Measurements from ENCODE around the gene KLHDC7A. TPM values are rescaled to one million over a fixed set of nuclear protein-coding genes. Genes with fewer than 3 reads are reported as not detected.

The KLHDC7A gene
- total and polyA plus RNA-seq, 2 of the 4 experiments (the other 2 are of a cell fraction) = not detected

DNA sequence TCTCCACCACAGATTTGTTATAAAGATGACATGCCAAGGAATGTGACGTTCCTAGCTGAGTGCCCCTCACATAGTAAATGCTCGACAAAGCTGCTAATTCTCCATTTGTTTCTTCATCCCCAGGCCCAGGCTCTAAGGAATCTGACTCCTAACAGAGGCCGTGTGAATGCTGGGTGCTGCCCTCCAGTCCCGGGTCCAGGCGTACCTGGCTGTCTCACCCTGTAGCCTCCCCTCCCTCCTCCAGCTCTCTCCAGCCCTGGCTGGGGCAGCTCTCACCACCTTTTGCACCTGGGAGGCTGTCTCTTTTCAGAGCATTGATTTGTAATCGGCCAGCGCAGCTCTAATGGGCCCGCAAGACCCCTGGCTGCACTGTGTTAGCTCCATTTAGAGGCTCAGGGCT, 11.2 kb upstream of the KLHDC7A start:
- Histone ChIP-seq H3K23ac (ENCODE audit: low read depth, low read length) (no peak overlapping the region), H2AK9ac (replicated peaks; ENCODE audit: low read depth, low read length, poor library complexity) (no peak overlapping the region), H3K9me1 (ENCODE audit: insufficient read depth, low read length) (no peaks in the 10 kb centered on the region), H2AFZ (replicated peaks; ENCODE audit: low read length, poor library complexity) (no peak overlapping the region), H3K14ac (replicated peaks; ENCODE audit: low read depth, low read length) (no peak overlapping the region), H2BK5ac (ENCODE audit: low read depth, low read length, poor library complexity, severe bottlenecking) (no peak overlapping the region), H2BK120ac (ENCODE audit: low read depth, low read length) (no peak overlapping the region), H3K9ac (ENCODE audit: low read depth, low read length) (no peak overlapping the region), H2BK20ac (ENCODE audit: low read depth, low read length) (no peak overlapping the region), H4K8ac (ENCODE audit: low read depth in 2 of 2, low read length in 2 of 2) (no peak overlapping the region), H3K4me3 (ENCODE audit: insufficient read depth, low read depth, low read length) (no peak overlapping the region), H3K9me3 (ENCODE audit: control insufficient read depth, insufficient read depth, low read length) (peaks cover 24% of the 10 kb centered on the region), H3K27ac (ENCODE audit: insufficient read depth, low read length) (no peak overlapping the region), H3K27me3 (ENCODE audit: control insufficient read depth, insufficient read depth, low read length) (no peaks in the 10 kb centered on the region), H3K4ac (ENCODE audit: low read depth, low read length) (no peak overlapping the region), H3K79me1 (ENCODE audit: low read depth in 1 of 2, low read length in 2 of 2) (no peaks in the 10 kb centered on the region), H4K91ac (ENCODE audit: insufficient read depth, low read depth, low read length) (no peak overlapping the region), H3K36me3 (ENCODE audit: control insufficient read depth, insufficient read depth, low read length) (no peaks in the 10 kb centered on the region), H3K18ac (ENCODE audit: low read depth, low read length) (no peak overlapping the region), H4K5ac (ENCODE audit: low read depth, low read length) (no peak overlapping the region), H2BK15ac (ENCODE audit: low read depth, low read length) (no peak overlapping the region), H4K20me1 (ENCODE audit: insufficient read depth, low read length) (no peaks in the 10 kb centered on the region), H2AK5ac (ENCODE audit: low read depth, low read length) (no peak overlapping the region), H3K4me1 (ENCODE audit: control insufficient read depth, insufficient read depth, low read length) (no peaks in the 10 kb centered on the region), H3K56ac (ENCODE audit: extremely low read depth, insufficient read depth, low read length) (no peak overlapping the region), H3K4me2 (ENCODE audit: low read depth, low read length) (no peak overlapping the region)
- POLR2A ChIA-PET (ENCODE audit: unreplicated experiment) = no interaction called here
- 29% methylated on average over 4 of the region's 8 CpGs; no CpG with 5 or more reads in 1 of the 2 experiments for WGBS, 2 experiments (ENCODE audit: extremely low coverage in 2 of 2, insufficient read length in 1 of 2)
- no peak for DNase-seq
- no TSS peak for BruUV-seq (replicated peaks)
- ATAC-seq (ENCODE audit: low read depth) = no peak
- dilution Hi-C loops (cut with HindIII; ENCODE audit: low sequenced_read_pairs, unreplicated experiment) (no loop called here), intact Hi-C loops (cut with micrococcal nuclease) (no loop called here), in situ Hi-C loops (cut with MboI; ENCODE audit: low sequenced_read_pairs) (no loop called here)
- CTCF ChIA-PET = no interaction called here
- TF ChIP-seq CHD1 (IDR thresholded peaks at IDR 0.05; ENCODE audit: low read depth, low read length) (no peak), SMC3 (IDR thresholded peaks at IDR 0.05; ENCODE audit: low read depth, low read length) (no peak), RCOR1 (IDR thresholded peaks at IDR 0.05; ENCODE audit: insufficient replicate concordance, low read length) (no peak), BHLHE40 (IDR thresholded peaks at IDR 0.05; ENCODE audit: low read depth, low read length) (no peak), MAFK (IDR thresholded peaks at IDR 0.05; ENCODE audit: low read depth, low read length) (no peak), FOS (IDR thresholded peaks at IDR 0.05; ENCODE audit: low read depth, low read length) (no peak), CEBPB (IDR thresholded peaks at IDR 0.05; ENCODE audit: low read depth, low read length) (no peak), RAD21 (IDR thresholded peaks at IDR 0.05; ENCODE audit: low read length) (no peak), MAZ (IDR thresholded peaks at IDR 0.05; ENCODE audit: borderline replicate concordance, low read depth, low read length) (no peak)
- TF ChIP-seq, protein P1, sequence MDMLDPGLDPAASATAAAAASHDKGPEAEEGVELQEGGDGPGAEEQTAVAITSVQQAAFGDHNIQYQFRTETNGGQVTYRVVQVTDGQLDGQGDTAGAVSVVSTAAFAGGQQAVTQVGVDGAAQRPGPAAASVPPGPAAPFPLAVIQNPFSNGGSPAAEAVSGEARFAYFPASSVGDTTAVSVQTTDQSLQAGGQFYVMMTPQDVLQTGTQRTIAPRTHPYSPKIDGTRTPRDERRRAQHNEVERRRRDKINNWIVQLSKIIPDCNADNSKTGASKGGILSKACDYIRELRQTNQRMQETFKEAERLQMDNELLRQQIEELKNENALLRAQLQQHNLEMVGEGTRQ (IDR thresholded peaks at IDR 0.05; ENCODE audit: low read depth, low read length) = no peak
- TF ChIP-seq, protein P2, sequence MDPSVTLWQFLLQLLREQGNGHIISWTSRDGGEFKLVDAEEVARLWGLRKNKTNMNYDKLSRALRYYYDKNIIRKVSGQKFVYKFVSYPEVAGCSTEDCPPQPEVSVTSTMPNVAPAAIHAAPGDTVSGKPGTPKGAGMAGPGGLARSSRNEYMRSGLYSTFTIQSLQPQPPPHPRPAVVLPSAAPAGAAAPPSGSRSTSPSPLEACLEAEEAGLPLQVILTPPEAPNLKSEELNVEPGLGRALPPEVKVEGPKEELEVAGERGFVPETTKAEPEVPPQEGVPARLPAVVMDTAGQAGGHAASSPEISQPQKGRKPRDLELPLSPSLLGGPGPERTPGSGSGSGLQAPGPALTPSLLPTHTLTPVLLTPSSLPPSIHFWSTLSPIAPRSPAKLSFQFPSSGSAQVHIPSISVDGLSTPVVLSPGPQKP (IDR thresholded peaks at IDR 0.05; ENCODE audit: borderline replicate concordance, low read depth, low read length) = no peak

Measured in IMR-90 (cell line).